Measurements from ENCODE around the gene DLG3. TPM values are rescaled to one million over a fixed set of nuclear protein-coding genes. Genes with fewer than 3 reads are reported as not detected.

DLG3 gene
- total and polyA plus RNA-seq, 10 of the 15 experiments (the other 5 are each of a cell fraction or from before 2014, with no cell fraction given) = 1.3 to 32.2 (median 3.9) TPM

GRCh38 chrX:70468709-70469108 is 24.1 kb downstream of the DLG3 start (continued):
- no peak for TF ChIP-seq CTCF (IDR thresholded peaks at IDR 0.05 in 2 of 3, conservative IDR thresholded peaks at IDR 0.05 in 1 of 3; ENCODE audit: control insufficient read depth in 2 of 3, extremely low read depth in 1 of 3, insufficient read depth in 1 of 3, low read depth in 3 of 3, low read length in 3 of 3)
- TF ChIP-seq HDAC2 (IDR thresholded peaks at IDR 0.05) = no peak
- no peak for TF ChIP-seq USF1 (IDR thresholded peaks at IDR 0.05; ENCODE audit: borderline replicate concordance, extremely low read length, insufficient read depth, low read depth, low read length)
- no peak for TF ChIP-seq RB1 (IDR thresholded peaks at IDR 0.05; ENCODE audit: borderline replicate concordance)
- TF ChIP-seq YBX1 (IDR thresholded peaks at IDR 0.05) = no peak
- TF ChIP-seq ZNF207 (IDR thresholded peaks at IDR 0.05; ENCODE audit: borderline replicate concordance) = no peak
- no peak for TF ChIP-seq MXI1 (IDR thresholded peaks at IDR 0.05; ENCODE audit: low read depth, low read length)
- TF ChIP-seq EP300 (IDR thresholded peaks at IDR 0.05; ENCODE audit: borderline replicate concordance in 1 of 2, control insufficient read depth in 1 of 2, low read depth in 2 of 2, low read length in 2 of 2) = no peak
- TF ChIP-seq TCF3 (IDR thresholded peaks at IDR 0.05; ENCODE audit: borderline replicate concordance, insufficient read depth, low read depth, low read length) = no peak

- WGBS (ENCODE audit: insufficient coverage, insufficient replicate concordance, low lambda C conversion rate, missing lambda C conversion rate) = 2% methylated on average over 3 of the region's 3 CpGs
- no peak for TF ChIP-seq POLR2AphosphoS2 (IDR thresholded peaks at IDR 0.05; ENCODE audit: low read depth, low read length)
- TF ChIP-seq ASH2L (IDR thresholded peaks at IDR 0.05; ENCODE audit: borderline replicate concordance, low read depth) = no peak
- TF ChIP-seq EED (IDR thresholded peaks at IDR 0.05; ENCODE audit: low read depth) = no peak
- TF ChIP-seq DPF2 (IDR thresholded peaks at IDR 0.05) = peak; percentile 51; the same call in 1 of the 2 replicates
- TF ChIP-seq ETV6 (conservative IDR thresholded peaks at IDR 0.05 in 1 of 2, IDR thresholded peaks at IDR 0.05 in 1 of 2; ENCODE audit: borderline replicate concordance in 1 of 2, low read depth in 1 of 2) = no peak
- TF ChIP-seq SIX5 (IDR thresholded peaks at IDR 0.05; ENCODE audit: low read depth, low read length, severe bottlenecking) = no peak
- TF ChIP-seq ZZZ3 (IDR thresholded peaks at IDR 0.05; ENCODE audit: control insufficient read depth, insufficient read length, low read depth) = no peak
- TF ChIP-seq POLR2A (IDR thresholded peaks at IDR 0.05; ENCODE audit: low read depth, low read length) = no peak
- peak; percentile 46 to 56; a peak in 3 of 4 replicates for TF ChIP-seq IKZF2 (IDR thresholded peaks at IDR 0.05)
- TF ChIP-seq EP300 (IDR thresholded peaks at IDR 0.05; ENCODE audit: borderline replicate concordance in 1 of 2, control insufficient read depth in 1 of 2, low read depth in 2 of 2, low read length in 2 of 2) = peak in 1 of 2 experiments; percentile 27; a peak in 1 of 4 replicates
These were observed 26.2 kb downstream of the DLG3 start for GRCh38 chrX:70470850-70471289.

More at GRCh38 chrX:70470850-70471289, 26.2 kb downstream of the DLG3 start:
- in situ Hi-C loops (cut with MboI) = no loop called here
- Histone ChIP-seq H3K9me3 (replicated peaks; ENCODE audit: control insufficient read depth, insufficient read depth, low read length) (no peaks in the 10 kb centered on the region), H3K4me1 (ENCODE audit: control insufficient read depth, insufficient read depth, low read length) (no peaks in the 10 kb centered on the region), H3K36me3 (ENCODE audit: control insufficient read depth in 2 of 2, insufficient read depth in 2 of 2, low read length in 1 of 2) (no peaks in the 10 kb centered on the region), H3K79me2 (ENCODE audit: control insufficient read depth, insufficient read depth, low read length) (no peaks in the 10 kb centered on the region), H3K27me3 (replicated peaks in 1 of 2; ENCODE audit: control insufficient read depth in 2 of 2, insufficient read depth in 2 of 2, low read length in 1 of 2) (no peaks in the 10 kb centered on the region), H4K20me1 (ENCODE audit: control insufficient read depth, insufficient read depth) (no peaks in the 10 kb centered on the region), H3K4me2 (ENCODE audit: control insufficient read depth, insufficient read depth) (0 out of 2 replicates have a peak overlapping the region, but pooled peaks have one; percentile 48), H3K27ac (ENCODE audit: control insufficient read depth, insufficient read depth) (no peak overlapping the region), H3K9ac (ENCODE audit: control insufficient read depth, insufficient read depth, low read length) (no peak overlapping the region), H3K4me3 (no peak overlapping the region), H2AFZ (ENCODE audit: control insufficient read depth, low read depth, low read length) (no peak overlapping the region)
- DNase-seq (ENCODE audit: low read depth, low spot score) (no peak), ATAC-seq (peak; percentile 94), FAIRE-seq (no peak)
- intact Hi-C loops (cut with micrococcal nuclease; ENCODE audit: unreplicated experiment) = loop anchor here (2.0 kb wide), 1 partner anchor 14 kb away; no protein-coding TSS in a partner anchor
- no TSS peak for BruUV-seq (replicated peaks)
- RAD21 ChIA-PET (ENCODE audit: unreplicated experiment) = interaction anchor here (1.2 to 1.4 kb wide), 2 partner anchors 16 to 36 kb away, joined by 3 read pairs; no protein-coding TSS in a partner anchor
- CTCF ChIA-PET = interaction anchor here (0.7 to 0.9 kb wide), 2 partner anchors 15 to 1306 kb away, joined by 3 to 6 read pairs; partner anchors contain the start of gene PJA1
- POLR2A ChIA-PET = no interaction called here
- SMC1A ChIA-PET (ENCODE audit: uncharacterized antibody, unreplicated experiment) = no interaction called here
